A673 (cell line): ENCODE measurements around the gene PTGFRN. TPM values are rescaled to one million over a fixed set of nuclear protein-coding genes. Genes with fewer than 3 reads are reported as not detected.

Experiments
- BruUV-seq: library from RNA; stranded (reverse); fragments of 400-500 nt; replicated peaks from 2 replicates; lab custom pipeline; 2021; lab: Mats Ljungman, UMichigan
- CTCF ChIA-PET: fragments of 300-600 bp; sonication (Branson Sonifier 250); formaldehyde crosslinking; loops from one replicate; lab custom pipeline; 2022; ENCODE audit warnings: antibody characterized with exemption; lab: Charles Lee
- POLR2A ChIA-PET: fragments of 300-600 bp; sonication (Branson Sonifier 250); formaldehyde crosslinking; loops from one replicate; lab custom pipeline; 2022; ENCODE audit warnings: antibody characterized with exemption; ENCODE audit not compliant: low non-redundant PET; lab: Charles Lee
- DNase-seq: peaks from one replicate; pipeline ENCODE4 v3.0.0-alpha.2; 2015; ENCODE audit warnings: low spot score
- H3K27ac ChIP-seq: fragments of 200-600 bp; sonication (generic); 2 replicates; pipeline ENCODE4 v1.5.1; 2016; ENCODE audit warnings: mixed run types, low read depth, mild to moderate bottlenecking, mixed read lengths, antibody characterized with exemption, low read length; ENCODE audit not compliant: poor library complexity, severe bottlenecking
- H3K27me3 ChIP-seq: fragments of 200-600 bp; sonication (generic); replicated peaks from 2 replicates; pipeline ENCODE4 v1.6.1; 2017; ENCODE audit warnings: mixed run types, low read depth, mild to moderate bottlenecking, mixed read lengths, antibody characterized with exemption, low read length; ENCODE audit not compliant: insufficient read depth, poor library complexity
- H3K36me3 ChIP-seq: fragments of 200-600 bp; sonication (generic); 2 replicates; pipeline ENCODE4 v1.6.1; 2016; ENCODE audit warnings: mixed run types, mild to moderate bottlenecking, mixed read lengths, antibody characterized with exemption, low read length; ENCODE audit not compliant: insufficient read depth, poor library complexity, severe bottlenecking
- H3K4me1 ChIP-seq: fragments of 200-600 bp; sonication (generic); 2 replicates; pipeline ENCODE4 v1.6.1; 2017; ENCODE audit warnings: mixed run types, mild to moderate bottlenecking, mixed read lengths, antibody characterized with exemption, low read length; ENCODE audit not compliant: insufficient read depth, poor library complexity, severe bottlenecking
- H3K4me3 ChIP-seq: fragments of 200-600 bp; sonication (generic); 2 replicates; pipeline ENCODE4 v1.5.1; 2016; ENCODE audit warnings: low read depth, mixed run types, mild to moderate bottlenecking, mixed read lengths, low read length; ENCODE audit not compliant: poor library complexity, severe bottlenecking
- H3K9me3 ChIP-seq: fragments of 200-600 bp; sonication (generic); 2 replicates; pipeline ENCODE4 v1.6.1; 2016; ENCODE audit warnings: mixed run types, low read depth, mild to moderate bottlenecking, mixed read lengths, antibody characterized with exemption, low read length; ENCODE audit not compliant: poor library complexity, severe bottlenecking
- CTCF ChIP-seq: fragments of 300-800, 200-600 bp; sonication (generic); conservative IDR thresholded peaks from 2 replicates; pipeline ENCODE4 v1.5.1; 2017; ENCODE audit warnings: low read depth, mild to moderate bottlenecking, antibody characterized with exemption, low read length, moderate library complexity, mixed read lengths
- EZH2 ChIP-seq: fragments of 200-600 bp; sonication (generic); IDR thresholded peaks from 2 replicates; pipeline ENCODE4 v1.6.1; 2017; ENCODE audit warnings: borderline replicate concordance, low read depth, mild to moderate bottlenecking, mixed read lengths, antibody characterized with exemption, low read length; ENCODE audit not compliant: poor library complexity, severe bottlenecking
- intact Hi-C: fragments of 100-400 bp; cut with micrococcal nuclease; formaldehyde crosslinking; loops from one replicate; pipeline ENCODE4 v1.10.0; 2022; ENCODE audit not compliant: unreplicated experiment
- total RNA-seq: library from RNA; stranded (reverse); gene quantifications from 2 replicates; pipeline ENCODE4 v1.2.3, GENCODE V29; 2021

Gene PTGFRN
- total RNA-seq, 1 experiment from 2014 or later, result 29.5 TPM

GRCh38 chr1:116983112-116983511 is 73.4 kb downstream of the PTGFRN start:
- no TSS peak for BruUV-seq
- ChIA-PET POLR2A (no interaction called here), CTCF (no interaction called here)
- Histone ChIP-seq H3K36me3 (no peaks in the 10 kb centered on the region), H3K27ac (no peak overlapping the region), H3K9me3 (no peaks in the 10 kb centered on the region), H3K4me3 (no peak overlapping the region), H3K27me3 (no peaks in the 10 kb centered on the region), H3K4me1 (no peaks in the 10 kb centered on the region)
- TF ChIP-seq CTCF (no peak), EZH2 (no peak)
- no peak for DNase-seq
- intact Hi-C loops, result no loop called here

GRCh38 chr1:116983678-116984077 is 74.0 kb downstream of the PTGFRN start:
- intact Hi-C loops, result no loop called here
- Histone ChIP-seq H3K9me3 (no peaks in the 10 kb centered on the region), H3K4me3 (no peak overlapping the region), H3K27ac (no peak overlapping the region), H3K36me3 (no peaks in the 10 kb centered on the region), H3K27me3 (no peaks in the 10 kb centered on the region), H3K4me1 (no peaks in the 10 kb centered on the region)
- BruUV-seq, result no TSS peak
- DNase-seq, result no peak
- CTCF ChIA-PET, result no interaction called here
- POLR2A ChIA-PET, result no interaction called here
- TF ChIP-seq EZH2, result no peak
- no peak for TF ChIP-seq CTCF

DNA sequence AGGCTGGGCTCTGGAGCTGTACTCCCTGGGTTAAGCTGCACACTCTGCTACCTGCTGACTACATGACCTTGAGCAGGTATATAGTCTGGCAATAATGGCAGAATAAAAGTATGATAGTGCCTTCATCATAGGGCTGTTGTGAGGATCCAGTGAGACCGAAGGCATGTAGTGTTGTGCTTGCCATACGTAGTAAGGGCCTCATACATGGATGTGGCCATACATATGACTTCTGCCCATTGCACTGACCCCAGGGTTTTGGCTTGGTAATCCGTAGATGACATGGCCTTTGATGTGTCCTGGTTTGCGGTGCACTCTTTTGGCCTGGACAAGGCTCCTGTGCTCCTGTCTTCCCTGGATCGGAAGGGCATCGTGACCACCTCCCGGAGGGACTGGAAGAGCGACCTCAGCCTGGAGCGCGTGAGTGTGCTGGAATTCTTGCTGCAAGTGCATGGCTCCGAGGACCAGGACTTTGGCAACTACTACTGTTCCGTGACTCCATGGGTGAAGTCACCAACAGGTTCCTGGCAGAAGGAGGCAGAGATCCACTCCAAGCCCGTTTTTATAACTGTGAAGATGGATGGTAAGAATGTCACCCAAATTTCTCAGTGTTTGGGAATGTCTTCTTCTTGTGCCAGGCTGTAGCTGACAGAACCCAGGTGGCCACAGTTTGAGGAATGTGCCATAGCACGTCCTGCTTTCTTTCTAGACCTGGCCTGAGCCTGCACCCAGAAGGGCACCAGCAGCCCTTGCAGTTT is 74.9 kb downstream of the PTGFRN start:
- POLR2A ChIA-PET, result interaction anchor here (0.7 kb wide), 1 partner anchor 220 kb away, joined by 20 read pairs; no protein-coding TSS in a partner anchor
- CTCF ChIA-PET, result no interaction called here

More for the DNA sequence above, 74.9 kb downstream of the PTGFRN start:
- Histone ChIP-seq H3K4me1 (no peaks in the 10 kb centered on the region), H3K36me3 (no peaks in the 10 kb centered on the region), H3K27ac (no peak overlapping the region), H3K9me3 (no peaks in the 10 kb centered on the region), H3K27me3 (no peaks in the 10 kb centered on the region), H3K4me3 (no peak overlapping the region)
- BruUV-seq, result no TSS peak
- no peak for DNase-seq
- TF ChIP-seq EZH2 (no peak), CTCF (no peak)
- intact Hi-C loops, result no loop called here
